ENCODE data around the gene FBXO2.
"Not testable (repeated sequence)": the region's sequence is repeated elsewhere in the genome, so short reads cannot be mapped to it uniquely, and the experiment has no call there.

Gene FBXO2

GRCh38 chr1:11610629-11611180, 43.5 kb downstream of the FBXO2 start:
- no peaks in the 10 kb centered on the region for H4K20me1 ChIP-seq (ENCODE audit: insufficient read depth, low read length, poor library complexity, severe bottlenecking)
- no peaks in the 10 kb centered on the region for H3K79me2 ChIP-seq (ENCODE audit: insufficient read depth, low read length)
- H3F3A ChIP-seq (ENCODE audit: low read depth) = no peaks in the 10 kb centered on the region
- TF ChIP-seq EZH2phosphoT487 (IDR thresholded peaks at IDR 0.05; ENCODE audit: borderline replicate concordance) (no peak), CTCF (conservative IDR thresholded peaks at IDR 0.05; ENCODE audit: low read length) (no peak)
- no peaks in the 10 kb centered on the region for H3K27me3 ChIP-seq (ENCODE audit: insufficient read depth, low read length, poor library complexity, severe bottlenecking)
- H3K9me2 ChIP-seq (replicated peaks; ENCODE audit: low read depth, low read length) = no peaks in the 10 kb centered on the region
- no peak overlapping the region for H3K4me3 ChIP-seq (ENCODE audit: low read length, poor library complexity, severe bottlenecking)
- no peak overlapping the region for H3K4me2 ChIP-seq (ENCODE audit: low read depth, low read length, poor library complexity, severe bottlenecking)
- H3K36me3 ChIP-seq (ENCODE audit: insufficient read depth, low read length) = no peaks in the 10 kb centered on the region
- no peak overlapping the region for H3K9ac ChIP-seq (ENCODE audit: low read depth, low read length, poor library complexity, severe bottlenecking)
- no peaks in the 10 kb centered on the region for H3K9me3 ChIP-seq (ENCODE audit: insufficient read depth, low read depth, low read length)
- no peaks in the 10 kb centered on the region for H3K4me1 ChIP-seq (ENCODE audit: insufficient read depth, low read length, poor library complexity, severe bottlenecking)
- no peak overlapping the region for H2AFZ ChIP-seq (ENCODE audit: low read length)

- H3K27me3 ChIP-seq (ENCODE audit: insufficient read depth, low read length, poor library complexity, severe bottlenecking); H3K36me3 ChIP-seq (ENCODE audit: insufficient read depth, low read length); H3K9me2 ChIP-seq (replicated peaks; ENCODE audit: low read depth, low read length); H4K20me1 ChIP-seq (ENCODE audit: insufficient read depth, low read length, poor library complexity, severe bottlenecking); H3K9ac ChIP-seq (ENCODE audit: low read depth, low read length, poor library complexity, severe bottlenecking); H3K4me1 ChIP-seq (ENCODE audit: insufficient read depth, low read length, poor library complexity, severe bottlenecking); H3K4me3 ChIP-seq (ENCODE audit: low read length, poor library complexity, severe bottlenecking); H3K4me2 ChIP-seq (ENCODE audit: low read depth, low read length, poor library complexity, severe bottlenecking); H3K9me3 ChIP-seq (ENCODE audit: insufficient read depth, low read depth, low read length); H3F3A ChIP-seq (ENCODE audit: low read depth); H3K79me2 ChIP-seq (ENCODE audit: insufficient read depth, low read length); H2AFZ ChIP-seq (ENCODE audit: low read length): not testable (repeated sequence)
Observed at GRCh38 chr1:11609378-11609777, 44.9 kb downstream of the FBXO2 start.

GRCh38 chr1:11608596-11609130, 45.6 kb downstream of the FBXO2 start:
- H3K4me1 ChIP-seq (ENCODE audit: insufficient read depth, low read length, poor library complexity, severe bottlenecking); H3F3A ChIP-seq (ENCODE audit: low read depth); H3K9me3 ChIP-seq (ENCODE audit: insufficient read depth, low read depth, low read length); H3K79me2 ChIP-seq (ENCODE audit: insufficient read depth, low read length); H3K9ac ChIP-seq (ENCODE audit: low read depth, low read length, poor library complexity, severe bottlenecking); H3K9me2 ChIP-seq (replicated peaks; ENCODE audit: low read depth, low read length); H3K4me3 ChIP-seq (ENCODE audit: low read length, poor library complexity, severe bottlenecking); H2AFZ ChIP-seq (ENCODE audit: low read length); H3K27me3 ChIP-seq (ENCODE audit: insufficient read depth, low read length, poor library complexity, severe bottlenecking); H4K20me1 ChIP-seq (ENCODE audit: insufficient read depth, low read length, poor library complexity, severe bottlenecking); H3K36me3 ChIP-seq (ENCODE audit: insufficient read depth, low read length); H3K4me2 ChIP-seq (ENCODE audit: low read depth, low read length, poor library complexity, severe bottlenecking): not testable (repeated sequence)

GRCh38 chr1:11606775-11607174, 47.5 kb downstream of the FBXO2 start:
- Histone ChIP-seq H3K9ac (ENCODE audit: low read depth, low read length, poor library complexity, severe bottlenecking) (no peak overlapping the region), H3K4me3 (ENCODE audit: low read length, poor library complexity, severe bottlenecking) (no peak overlapping the region), H3K9me2 (replicated peaks; ENCODE audit: low read depth, low read length) (no peaks in the 10 kb centered on the region), H2AFZ (ENCODE audit: low read length) (no peak overlapping the region), H3F3A (ENCODE audit: low read depth) (no peaks in the 10 kb centered on the region), H3K36me3 (ENCODE audit: insufficient read depth, low read length) (no peaks in the 10 kb centered on the region), H3K4me1 (ENCODE audit: insufficient read depth, low read length, poor library complexity, severe bottlenecking) (no peaks in the 10 kb centered on the region), H4K20me1 (ENCODE audit: insufficient read depth, low read length, poor library complexity, severe bottlenecking) (no peaks in the 10 kb centered on the region), H3K27me3 (ENCODE audit: insufficient read depth, low read length, poor library complexity, severe bottlenecking) (no peaks in the 10 kb centered on the region), H3K79me2 (ENCODE audit: insufficient read depth, low read length) (no peaks in the 10 kb centered on the region), H3K4me2 (ENCODE audit: low read depth, low read length, poor library complexity, severe bottlenecking) (no peak overlapping the region), H3K9me3 (ENCODE audit: insufficient read depth, low read depth, low read length) (no peaks in the 10 kb centered on the region)
- TF ChIP-seq EZH2phosphoT487 (IDR thresholded peaks at IDR 0.05; ENCODE audit: borderline replicate concordance) (no peak), CTCF (conservative IDR thresholded peaks at IDR 0.05; ENCODE audit: low read length) (no peak)
